GM18526 (cell line): ENCODE measurements around the gene CNPY2.

Experiments used
- POLR2A ChIP-seq: IDR thresholded peaks from 3 replicates; pipeline ENCODE4 v1.6.1; 2011; ENCODE audit not compliant: insufficient read length; ENCODE audit errors: extremely low read depth

The CNPY2 gene

GRCh38 chr12:56315622-56316473, at the start of gene CNPY2:
Gene CNPY2 (minus strand): TSS chr12:56315988. CDS start chr12:56315217, 771 bp downstream.
- peak; percentile 93 for TF ChIP-seq POLR2A

- TF ChIP-seq POLR2A = no peak
Observed at GRCh38 chr12:56362130-56363059, 46.6 kb upstream of the CNPY2 start, which contains the start of gene APOF. Gene APOF (minus strand): TSS chr12:56362857. CDS start chr12:56362745, 112 bp downstream.

GRCh38 chr12:56361487-56362129, 45.8 kb upstream of the CNPY2 start:
- TF ChIP-seq POLR2A = no peak

DNA sequence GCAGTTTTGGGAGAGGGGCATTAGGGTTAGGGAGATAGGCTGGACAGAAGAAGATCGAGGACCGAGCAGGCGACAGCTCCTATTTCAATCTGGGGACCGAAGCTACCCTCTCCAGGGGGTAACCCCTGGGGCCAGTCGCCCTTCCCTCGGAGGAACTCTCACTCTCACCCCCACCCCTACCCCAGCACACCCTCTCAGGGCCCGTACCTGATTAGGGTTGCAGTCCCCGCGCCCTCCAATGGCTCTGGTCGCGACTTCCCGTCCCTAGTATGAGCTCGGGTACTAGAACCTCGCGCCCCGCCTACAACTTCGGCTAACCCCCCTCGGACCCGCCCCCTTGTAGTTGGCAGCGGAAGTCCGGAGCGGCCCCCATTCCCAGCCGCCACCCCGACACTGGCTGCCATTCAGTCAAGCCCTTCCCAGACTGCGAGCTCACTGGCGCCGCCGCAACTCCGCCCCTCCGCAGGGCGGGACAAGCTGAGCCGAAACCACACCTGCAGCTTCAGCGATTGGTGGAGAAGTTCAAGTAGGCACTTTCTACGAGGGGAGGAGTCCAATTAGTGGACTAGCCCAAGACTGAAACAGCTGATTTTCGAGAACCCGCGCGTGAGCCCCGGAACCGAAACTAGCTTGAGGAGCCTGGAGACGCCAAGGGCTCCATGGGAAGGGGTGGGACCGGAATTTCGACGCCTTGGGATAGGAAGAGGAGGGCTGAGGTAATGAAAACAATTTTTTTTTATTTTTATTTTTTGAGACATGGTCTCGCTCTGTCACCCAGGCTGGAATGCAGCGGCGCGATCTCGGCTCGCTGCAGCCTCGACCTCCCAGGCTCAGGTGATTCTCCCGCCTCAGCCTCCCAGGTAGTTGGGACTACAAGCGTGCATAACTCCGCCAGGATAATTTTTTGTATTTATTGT, 44.3 kb upstream of the CNPY2 start, which contains the start of gene STAT2:
Gene STAT2, minus strand, starts transcription at position 257 of the 917 bp plus-strand sequence. CDS start 3,536 bp downstream, outside the sequence.
- TF ChIP-seq POLR2A = peak; percentile 92

DNA sequence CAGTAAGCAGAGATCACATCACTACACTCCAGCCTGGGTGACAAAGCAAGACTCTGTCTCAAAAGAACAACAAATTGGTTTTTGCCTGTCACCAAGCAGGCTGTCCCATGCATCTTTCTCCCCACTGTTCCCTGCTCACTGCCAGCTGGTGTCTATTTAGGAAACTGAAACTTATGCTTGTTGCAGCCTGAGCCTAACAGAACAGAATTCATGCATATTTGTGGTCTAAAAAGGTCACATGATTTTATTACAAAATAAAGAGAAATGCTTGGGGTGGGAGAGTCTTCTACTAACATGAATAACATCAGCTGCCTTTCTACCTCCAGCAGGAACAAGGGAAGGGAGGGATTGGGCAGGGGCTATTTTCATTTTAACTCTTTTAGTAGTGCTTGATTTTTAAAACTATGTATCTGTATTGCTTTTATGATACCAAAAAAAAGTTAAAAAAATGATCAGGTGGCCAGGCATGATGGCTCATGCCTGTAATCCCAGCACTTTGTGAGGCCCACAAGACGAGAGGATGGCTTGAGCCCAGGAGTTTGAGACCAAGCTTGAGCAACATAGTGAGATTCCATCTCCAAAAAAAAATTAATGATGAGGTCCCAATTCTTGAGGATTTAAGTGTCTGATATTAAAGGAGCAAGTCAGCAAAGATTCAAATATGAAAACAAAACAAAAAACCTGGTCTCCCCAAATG, 43.2 kb upstream of the CNPY2 start:
- TF ChIP-seq POLR2A = no peak

- TF ChIP-seq POLR2A = no peak
Observed at GRCh38 chr12:56351325-56351724, 35.5 kb upstream of the CNPY2 start.

DNA sequence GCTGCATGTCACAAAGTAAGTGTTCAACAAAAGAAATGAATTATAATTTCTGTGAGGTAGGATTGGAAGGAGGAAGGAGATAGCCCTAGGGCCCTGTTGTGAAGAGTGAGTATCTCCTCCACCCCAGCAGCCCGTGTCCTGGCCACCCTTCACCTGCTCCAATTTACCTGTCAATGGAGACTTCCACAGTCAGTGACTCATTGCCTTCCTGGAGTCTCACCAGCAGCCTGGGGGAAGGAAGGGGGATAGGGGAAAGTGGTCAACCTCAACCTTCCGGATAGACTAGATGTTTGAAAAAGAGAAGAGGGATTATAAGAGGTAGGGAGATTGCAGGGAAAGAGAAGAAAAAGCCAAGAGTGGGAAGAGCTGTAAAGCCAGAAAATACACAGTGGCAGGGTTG, 34.9 kb upstream of the CNPY2 start:
- no peak for TF ChIP-seq POLR2A

DNA sequence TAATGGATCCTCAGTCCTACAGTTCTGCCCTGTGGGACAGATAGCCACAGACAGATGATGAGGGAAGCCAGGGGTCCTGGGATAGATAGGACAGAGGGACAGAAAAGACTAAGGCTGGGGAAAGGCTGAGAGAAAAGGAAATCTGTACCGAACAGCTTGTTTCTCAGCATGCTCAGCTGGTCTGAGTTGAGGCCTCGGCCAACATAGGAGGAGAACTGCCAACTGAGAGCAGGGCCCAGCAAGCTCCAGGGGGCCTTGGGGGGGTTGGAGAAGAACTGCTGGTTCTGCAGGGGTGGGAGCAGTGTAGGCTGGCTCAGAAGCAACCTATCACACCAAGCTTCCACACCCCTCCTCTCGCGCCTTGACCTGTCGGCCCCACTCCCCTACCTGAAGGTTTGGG, 33.0 kb upstream of the CNPY2 start:
- no peak for TF ChIP-seq POLR2A

DNA sequence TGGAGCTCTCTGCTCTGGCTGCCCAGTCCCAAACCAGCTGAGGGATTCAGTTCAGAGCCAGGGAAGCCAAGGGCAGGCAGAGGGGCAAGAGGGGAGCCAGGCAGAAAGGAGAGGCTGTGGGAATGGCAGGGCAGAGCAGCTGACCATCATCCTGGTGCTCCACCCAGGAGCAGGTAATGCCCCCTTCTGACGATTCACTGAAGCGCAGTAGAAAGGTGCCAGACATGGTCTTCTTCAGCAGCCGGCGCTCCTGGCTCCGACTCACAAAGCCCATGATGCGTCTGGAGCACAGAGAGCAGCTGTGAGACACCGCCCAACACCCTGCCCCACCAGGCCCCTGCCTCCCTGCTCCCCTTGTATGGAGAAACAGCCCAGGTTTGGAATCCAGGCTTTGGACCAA, 30.9 kb upstream of the CNPY2 start:
- no peak for TF ChIP-seq POLR2A

- TF ChIP-seq POLR2A = no peak
Observed at GRCh38 chr12:56341616-56342015, 25.8 kb upstream of the CNPY2 start.

GRCh38 chr12:56339158-56339422, 23.3 kb upstream of the CNPY2 start:
- no peak for TF ChIP-seq POLR2A

DNA sequence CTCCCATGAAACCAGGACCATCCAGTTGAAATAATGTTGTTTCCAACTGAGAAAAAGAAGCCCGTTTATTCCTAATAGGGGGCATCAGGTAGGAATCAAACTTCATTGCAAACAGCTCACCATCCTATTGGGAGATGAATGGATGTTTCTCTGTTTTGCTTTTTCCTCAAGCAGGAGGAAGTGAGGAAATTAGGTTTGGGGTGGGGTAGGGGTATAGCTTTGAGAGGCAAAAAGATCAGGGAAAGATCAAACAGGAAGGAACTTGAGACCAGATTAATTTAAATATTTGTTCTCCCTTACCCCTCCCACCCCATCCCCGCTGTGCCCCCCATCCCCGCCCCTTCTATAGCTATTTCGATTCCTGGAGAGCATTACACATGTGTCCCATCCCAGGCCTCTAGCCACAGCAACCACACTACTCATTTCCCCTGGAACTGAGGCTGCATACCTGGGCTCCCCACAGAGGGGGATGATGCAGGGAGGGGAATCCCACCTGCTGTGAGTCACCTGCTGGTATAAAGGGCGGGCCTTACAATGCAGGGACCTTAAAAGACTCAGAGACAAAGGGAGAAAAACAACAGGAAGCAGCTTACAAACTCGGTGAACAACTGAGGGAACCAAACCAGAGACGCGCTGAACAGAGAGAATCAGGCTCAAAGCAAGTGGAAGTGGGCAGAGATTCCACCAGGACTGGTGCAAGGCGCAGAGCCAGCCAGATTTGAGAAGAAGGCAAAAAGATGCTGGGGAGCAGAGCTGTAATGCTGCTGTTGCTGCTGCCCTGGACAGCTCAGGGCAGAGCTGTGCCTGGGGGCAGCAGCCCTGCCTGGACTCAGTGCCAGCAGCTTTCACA, 22.7 kb upstream of the CNPY2 start, which contains the start of gene IL23A:
Gene IL23A, plus strand, starts transcription at position 577 of the 850 bp plus-strand sequence. Its CDS starts 161 bp downstream, at position 738.
- TF ChIP-seq POLR2A = peak; percentile 25
